Fibroblast of skin of scalp (primary cell): ENCODE measurements around the gene CLEC17A.
"Not testable (repeated sequence)": the region's sequence is repeated elsewhere in the genome, so short reads cannot be mapped to it uniquely, and the experiment has no call there.

Source experiments
- DNase-seq: peaks from one replicate; pipeline ENCODE4 v3.0.0-alpha.2; 2013

The CLEC17A gene

GRCh38 chr19:14584372-14584771 lies 1.5 kb downstream of the CLEC17A start:
- not testable (repeated sequence) for DNase-seq

GRCh38 chr19:14585187-14585586 lies 2.3 kb downstream of the CLEC17A start:
- peak; percentile 47 for DNase-seq

GRCh38 chr19:14589433-14589832 lies 6.5 kb downstream of the CLEC17A start:
- DNase-seq: not testable (repeated sequence)

- no peak for DNase-seq
Observed at GRCh38 chr19:14595558-14595957, 12.7 kb downstream of the CLEC17A start.

- no peak for DNase-seq
Observed at GRCh38 chr19:14599548-14600147, 16.8 kb downstream of the CLEC17A start.

- no peak for DNase-seq
Observed at GRCh38 chr19:14603990-14604387, 21.1 kb downstream of the CLEC17A start.

- DNase-seq: no peak
Observed at GRCh38 chr19:14606627-14607026, 23.7 kb downstream of the CLEC17A start.

GRCh38 chr19:14611051-14611450 lies 28.2 kb downstream of the CLEC17A start:
- DNase-seq: no peak

GRCh38 chr19:14612242-14612641 lies 29.4 kb downstream of the CLEC17A start:
- not testable (repeated sequence) for DNase-seq

GRCh38 chr19:14612657-14613056 lies 29.8 kb downstream of the CLEC17A start:
- DNase-seq: no peak

- DNase-seq: not testable (repeated sequence)
Observed at GRCh38 chr19:14613399-14614098, 30.7 kb downstream of the CLEC17A start.

- DNase-seq: no peak
Observed at GRCh38 chr19:14614099-14614412, 31.2 kb downstream of the CLEC17A start.

GRCh38 chr19:14615623-14616022 lies 32.7 kb downstream of the CLEC17A start:
- no peak for DNase-seq

GRCh38 chr19:14616407-14616806 lies 33.5 kb downstream of the CLEC17A start:
- no peak for DNase-seq

- DNase-seq: no peak
Observed at GRCh38 chr19:14619404-14619803, 36.5 kb downstream of the CLEC17A start.

- not testable (repeated sequence) for DNase-seq
Observed at GRCh38 chr19:14624491-14624890, 41.6 kb downstream of the CLEC17A start.

GRCh38 chr19:14629557-14629956 lies 46.7 kb downstream of the CLEC17A start:
- no peak for DNase-seq

- no peak for DNase-seq
Observed at GRCh38 chr19:14632286-14632685, 49.4 kb downstream of the CLEC17A start.

GRCh38 chr19:14639536-14640277 lies 56.8 kb downstream of the CLEC17A start:
- no peak for DNase-seq

GRCh38 chr19:14648506-14648905 lies 65.6 kb downstream of the CLEC17A start:
- DNase-seq: no peak

- no peak for DNase-seq
Observed at GRCh38 chr19:14649020-14649419, 66.1 kb downstream of the CLEC17A start.

- no peak for DNase-seq
Observed at GRCh38 chr19:14650161-14650560, 67.3 kb downstream of the CLEC17A start.

- DNase-seq: no peak
Observed at GRCh38 chr19:14654786-14655560, 72.1 kb downstream of the CLEC17A start.
